HL-60/S4 treated with retinoic acid at 250 ng/mL for 4 days and 3 days (cell line): ENCODE results near the gene FSTL3.
"Not testable (repeated sequence)": the region's sequence is repeated elsewhere in the genome, so short reads cannot be mapped to it uniquely, and the experiment has no call there.

Experiments
- in situ Hi-C: fragments of 300-500 bp; cut with MboI; formaldehyde crosslinking; loops from 2 replicates; pipeline ENCODE4 v1.7.0; 2022; ENCODE audit warnings: low sequenced_read_pairs

FSTL3 gene

DNA sequence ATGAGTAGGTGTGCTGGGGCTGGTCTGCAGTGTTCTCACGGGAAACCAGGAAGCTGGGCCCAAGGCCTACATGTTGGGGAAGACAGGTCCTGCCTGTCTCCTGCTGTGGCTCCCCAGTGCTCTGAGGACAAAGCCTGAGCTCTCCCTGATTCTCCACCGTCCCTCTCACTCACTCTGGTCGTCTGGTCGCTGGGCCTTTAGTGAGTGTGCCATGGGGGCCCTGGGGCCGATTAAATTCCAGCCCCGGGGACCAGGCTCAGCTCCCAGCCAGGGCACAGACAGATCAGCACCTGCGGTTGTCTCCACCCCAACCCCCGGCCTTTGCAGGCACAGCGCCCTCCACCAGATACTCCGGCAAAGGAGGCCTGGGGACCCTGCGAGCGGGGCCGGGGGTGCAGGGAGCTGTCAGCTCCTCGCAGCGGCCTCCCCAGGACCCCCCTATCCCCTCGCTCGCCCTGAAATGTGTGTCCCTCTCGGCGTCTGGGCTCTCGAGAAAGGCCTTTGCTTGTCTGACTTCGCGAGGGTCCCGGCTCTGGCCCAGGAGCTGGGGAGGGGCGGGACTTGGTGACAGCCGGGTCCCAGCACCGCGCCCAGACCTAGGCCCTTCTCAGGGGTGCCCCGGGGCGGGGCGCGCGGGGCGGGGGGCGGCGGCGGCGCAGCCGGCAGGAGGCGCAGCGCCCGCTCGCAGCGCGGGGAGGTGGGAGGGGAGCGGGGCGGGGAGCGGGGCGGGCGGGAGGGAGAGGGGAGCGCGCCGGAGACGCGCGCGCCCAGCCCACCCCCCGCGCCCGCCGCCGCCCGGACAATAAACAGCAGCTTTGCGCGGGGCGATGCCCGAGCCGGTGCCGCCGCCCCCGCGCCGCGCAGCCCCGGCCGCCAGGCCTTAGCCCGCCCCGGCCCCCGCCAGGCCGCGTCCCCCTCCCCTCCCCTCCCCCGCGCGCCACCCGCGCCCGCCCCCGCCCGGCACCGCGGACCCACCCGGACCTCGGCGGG lies 32.3 kb downstream of the FSTL3 start, which contains the start of gene PALM:
Gene PALM, plus strand, starts transcription at position 782 of the 990 bp plus-strand sequence. CDS start 212 bp downstream, outside the sequence.
- in situ Hi-C loops, result no loop called here

DNA sequence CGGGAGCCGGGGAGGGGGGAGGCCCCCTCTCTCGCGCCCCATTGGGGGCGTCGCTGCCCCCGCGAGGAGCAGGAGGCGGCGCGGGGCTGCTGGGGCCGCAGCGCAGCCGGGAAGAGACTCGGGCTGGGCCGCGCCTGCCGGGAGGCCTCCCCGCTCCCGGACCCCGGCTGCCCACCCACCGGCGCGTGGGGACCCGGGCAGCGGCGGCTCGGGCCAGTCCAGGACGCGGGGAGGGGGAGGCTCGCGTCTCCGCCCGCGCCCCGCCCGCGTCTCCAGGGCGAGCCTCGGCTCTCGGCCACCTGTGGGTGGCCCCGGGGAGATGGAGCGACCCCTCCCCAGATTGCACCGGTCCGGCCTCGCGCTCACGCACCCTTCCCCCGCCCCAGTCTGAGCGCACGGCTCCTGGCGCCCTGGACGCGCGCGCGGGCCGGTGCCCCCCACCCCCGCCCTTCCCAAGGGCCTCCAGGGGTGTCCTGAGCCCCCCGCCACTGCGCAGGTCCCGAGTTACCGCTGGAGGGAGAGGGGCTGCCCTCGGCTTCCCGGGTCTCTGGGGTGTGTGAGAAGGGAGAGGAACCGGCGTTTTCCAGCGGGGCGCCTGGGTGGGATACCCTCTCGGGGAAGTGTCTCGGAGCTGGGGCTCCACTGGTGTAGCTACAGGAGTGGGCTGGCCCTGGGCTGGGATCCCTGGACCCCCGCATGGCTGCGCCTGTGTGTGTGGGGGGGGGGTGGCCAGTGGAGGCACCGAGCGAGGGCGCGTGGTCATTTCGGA lies 33.2 kb downstream of the FSTL3 start:
- in situ Hi-C loops, result no loop called here

DNA sequence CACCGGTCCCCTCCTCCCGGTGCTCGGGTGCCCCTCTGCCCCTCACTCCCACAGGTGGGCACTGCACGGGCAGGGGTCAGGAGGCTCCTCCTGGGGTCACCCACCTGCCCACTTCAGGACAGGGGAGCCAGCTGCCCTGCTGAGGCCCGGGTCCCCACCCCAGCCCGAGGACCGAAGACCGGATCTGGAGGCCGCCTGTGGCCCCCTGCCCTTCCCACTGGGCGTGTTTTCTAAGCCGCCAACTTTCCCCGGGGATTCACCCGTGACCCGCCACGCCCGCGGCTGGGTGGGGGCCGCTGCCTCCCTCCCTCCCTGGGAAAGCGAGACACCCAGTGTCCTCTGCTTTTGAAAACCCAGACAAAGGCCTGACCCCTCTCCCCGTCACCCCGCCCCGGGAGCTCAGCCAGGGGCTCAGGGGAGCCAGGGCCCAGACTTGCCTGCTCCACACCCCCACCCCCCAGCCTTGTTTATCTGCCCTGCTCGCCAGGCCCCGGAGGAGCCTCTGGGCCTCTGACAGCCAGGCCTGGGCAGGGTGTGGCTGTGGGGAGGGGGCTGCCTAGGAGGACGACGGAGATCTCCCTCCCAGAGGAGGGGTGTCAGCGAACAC lies 33.9 kb downstream of the FSTL3 start:
- in situ Hi-C loops, result no loop called here

GRCh38 chr19:710767-711166 lies 34.6 kb downstream of the FSTL3 start:
- in situ Hi-C loops, result no loop called here

- in situ Hi-C loops, result no loop called here
Observed at GRCh38 chr19:711254-711653, 35.1 kb downstream of the FSTL3 start.

GRCh38 chr19:715347-715746 lies 39.2 kb downstream of the FSTL3 start:
- in situ Hi-C loops, result no loop called here

- in situ Hi-C loops, result no loop called here
Observed at GRCh38 chr19:718251-718951, 42.2 kb downstream of the FSTL3 start.

DNA sequence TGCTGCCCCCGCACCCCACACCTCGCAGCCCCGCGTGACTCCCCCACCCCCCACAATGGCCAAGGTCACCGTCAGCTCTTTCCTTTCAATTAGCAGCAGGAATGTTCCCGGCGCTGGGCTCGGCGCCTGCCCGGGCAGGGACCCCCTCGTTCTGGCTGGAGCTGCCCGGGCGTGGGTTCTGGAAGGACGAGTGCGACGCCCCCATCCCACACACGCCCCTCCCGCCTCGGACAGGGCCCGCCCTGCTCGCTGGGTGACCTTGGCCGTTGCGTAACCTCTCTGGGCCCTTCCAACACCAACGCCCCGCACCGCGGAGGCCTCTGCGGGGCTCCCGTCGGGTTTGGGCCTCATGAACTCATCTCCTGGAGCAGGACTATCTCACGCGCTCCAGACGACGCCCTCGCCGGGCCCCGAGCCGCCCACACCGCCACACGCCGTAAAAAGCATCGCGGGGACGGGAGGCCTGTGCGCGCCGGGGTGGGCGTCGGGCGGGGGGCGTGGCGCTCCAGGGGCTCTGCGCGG lies 42.9 kb downstream of the FSTL3 start:
- in situ Hi-C loops, result no loop called here

GRCh38 chr19:719636-720344 lies 43.6 kb downstream of the FSTL3 start:
- in situ Hi-C loops, result no loop called here

- in situ Hi-C loops, result no loop called here
Observed at GRCh38 chr19:720345-721160, 44.4 kb downstream of the FSTL3 start.

GRCh38 chr19:722553-723101 lies 46.4 kb downstream of the FSTL3 start:
- in situ Hi-C loops, result no loop called here

DNA sequence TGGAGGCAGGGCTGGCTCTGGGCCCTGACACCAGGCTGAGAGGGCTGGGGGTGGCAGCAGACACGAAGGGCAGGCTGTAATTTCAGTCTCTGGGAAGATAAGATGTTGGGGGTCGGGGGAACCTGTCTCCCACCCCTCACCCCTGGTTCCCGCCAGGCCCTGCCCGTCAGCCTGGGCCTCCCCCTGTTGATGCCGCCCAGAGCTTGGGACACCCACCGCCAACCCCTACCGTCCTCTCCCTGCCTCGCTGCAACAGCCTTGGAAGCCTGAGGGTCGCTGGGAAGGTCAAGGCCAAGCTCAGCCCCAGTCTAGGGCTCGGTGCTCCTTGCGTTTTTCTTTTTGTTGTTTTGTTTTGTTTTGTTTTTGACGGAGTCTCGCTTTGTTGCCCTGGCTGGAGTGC lies 47.1 kb downstream of the FSTL3 start:
- in situ Hi-C loops, result no loop called here

GRCh38 chr19:723714-724113 lies 47.5 kb downstream of the FSTL3 start:
- in situ Hi-C loops, result no loop called here

GRCh38 chr19:725461-726089 lies 49.4 kb downstream of the FSTL3 start:
- in situ Hi-C loops, result no loop called here

- in situ Hi-C loops, result no loop called here
Observed at GRCh38 chr19:726993-727956, 51.1 kb downstream of the FSTL3 start.

GRCh38 chr19:728011-728410 lies 51.8 kb downstream of the FSTL3 start:
- in situ Hi-C loops, result no loop called here

- in situ Hi-C loops, result not testable (repeated sequence)
Observed at GRCh38 chr19:729564-729963, 53.4 kb downstream of the FSTL3 start.
